GM19043 (cell line): Measurements from ENCODE around the gene LSM6.

ENCODE experiments used
- ATAC-seq: cut with Tn5 transposase; IDR thresholded peaks from one replicate; pipeline ENCODE4 v1.9.1; 2021; ENCODE audit warnings: low read depth; ENCODE audit not compliant: unreplicated experiment

Gene LSM6

GRCh38 chr4:146183209-146183608 is 7.7 kb downstream of the LSM6 start:
- no peak for ATAC-seq

GRCh38 chr4:146186041-146186440 is 10.5 kb downstream of the LSM6 start:
- no peak for ATAC-seq

- no peak for ATAC-seq
These were observed 11.1 kb downstream of the LSM6 start for GRCh38 chr4:146186596-146186995.

GRCh38 chr4:146190456-146190855 is 14.9 kb downstream of the LSM6 start:
- ATAC-seq, result no peak

GRCh38 chr4:146191766-146192458 is 16.4 kb downstream of the LSM6 start:
- ATAC-seq, result no peak

- ATAC-seq, result no peak
These were observed 18.1 kb downstream of the LSM6 start for GRCh38 chr4:146193628-146194027.

GRCh38 chr4:146194212-146194611 is 18.7 kb downstream of the LSM6 start:
- ATAC-seq, result no peak

- no peak for ATAC-seq
These were observed 27.1 kb downstream of the LSM6 start for GRCh38 chr4:146202665-146203064.

- no peak for ATAC-seq
These were observed 31.9 kb downstream of the LSM6 start for GRCh38 chr4:146207410-146207809.

GRCh38 chr4:146210890-146211289 is 35.4 kb downstream of the LSM6 start:
- ATAC-seq, result no peak

GRCh38 chr4:146211440-146211839 is 35.9 kb downstream of the LSM6 start:
- ATAC-seq, result no peak

GRCh38 chr4:146212781-146213180 is 37.3 kb downstream of the LSM6 start:
- no peak for ATAC-seq

- no peak for ATAC-seq
These were observed 38.7 kb downstream of the LSM6 start, which contains the start of gene REELD1 for GRCh38 chr4:146214238-146214637. Gene REELD1 (plus strand): TSS chr4:146214538. CDS start chr4:146216953, 2,415 bp downstream.

GRCh38 chr4:146222313-146222712 is 46.8 kb downstream of the LSM6 start:
- no peak for ATAC-seq

- ATAC-seq, result no peak
These were observed 48.9 kb downstream of the LSM6 start for GRCh38 chr4:146224326-146224966.

GRCh38 chr4:146229406-146229805 is 53.9 kb downstream of the LSM6 start:
- ATAC-seq, result no peak

GRCh38 chr4:146232131-146232722 is 56.7 kb downstream of the LSM6 start:
- no peak for ATAC-seq

GRCh38 chr4:146235654-146236177 is 60.2 kb downstream of the LSM6 start:
- ATAC-seq, result no peak

GRCh38 chr4:146236216-146236615 is 60.7 kb downstream of the LSM6 start:
- ATAC-seq, result no peak

- no peak for ATAC-seq
These were observed 61.6 kb downstream of the LSM6 start for GRCh38 chr4:146237092-146237491.

GRCh38 chr4:146238107-146238506 is 62.6 kb downstream of the LSM6 start:
- ATAC-seq, result no peak
